HG03039 (cell line): Measurements from ENCODE around the gene INPP1.
A peak's percentile ranks its signal among the peaks of the same experiment; 100 is the strongest.

Experiments used
- ATAC-seq: cut with Tn5 transposase; IDR thresholded peaks from one replicate; pipeline ENCODE4 v1.9.1; 2021; ENCODE audit warnings: mild to moderate bottlenecking, moderate library complexity; ENCODE audit not compliant: unreplicated experiment

Gene INPP1

GRCh38 chr2:190360561-190360960 lies 17.2 kb downstream of the INPP1 start:
- ATAC-seq, result no peak

- ATAC-seq, result no peak
Measured at GRCh38 chr2:190360965-190361364, 17.6 kb downstream of the INPP1 start.

- ATAC-seq, result no peak
Measured at GRCh38 chr2:190361572-190361971, 18.2 kb downstream of the INPP1 start.

GRCh38 chr2:190362894-190363293 lies 19.5 kb downstream of the INPP1 start:
- ATAC-seq, result no peak

- no peak for ATAC-seq
Measured at GRCh38 chr2:190365499-190366204, 22.3 kb downstream of the INPP1 start.

- ATAC-seq, result no peak
Measured at GRCh38 chr2:190366248-190366753, 22.9 kb downstream of the INPP1 start.

- no peak for ATAC-seq
Measured at GRCh38 chr2:190367091-190367490, 23.7 kb downstream of the INPP1 start.

GRCh38 chr2:190369635-190370034 lies 26.2 kb downstream of the INPP1 start:
- ATAC-seq, result no peak

GRCh38 chr2:190376083-190376482 lies 32.7 kb downstream of the INPP1 start:
- no peak for ATAC-seq

- ATAC-seq, result no peak
Measured at GRCh38 chr2:190376591-190377245, 33.3 kb downstream of the INPP1 start.

GRCh38 chr2:190378880-190379237 lies 35.5 kb downstream of the INPP1 start:
- ATAC-seq, result no peak

- ATAC-seq, result no peak
Measured at GRCh38 chr2:190379249-190379964, 36.0 kb downstream of the INPP1 start.

- no peak for ATAC-seq
Measured at GRCh38 chr2:190380962-190381412, 37.6 kb downstream of the INPP1 start.

GRCh38 chr2:190382851-190383250 lies 39.5 kb downstream of the INPP1 start:
- peak; percentile 83 for ATAC-seq

GRCh38 chr2:190387422-190387821 lies 44.0 kb downstream of the INPP1 start:
- no peak for ATAC-seq

- ATAC-seq, result no peak
Measured at GRCh38 chr2:190396271-190396670, 52.9 kb downstream of the INPP1 start.

GRCh38 chr2:190402986-190403603 lies 59.7 kb downstream of the INPP1 start:
- ATAC-seq, result no peak

- no peak for ATAC-seq
Measured at GRCh38 chr2:190404487-190404886, 61.1 kb downstream of the INPP1 start.

GRCh38 chr2:190405070-190405469 lies 61.7 kb downstream of the INPP1 start:
- no peak for ATAC-seq

GRCh38 chr2:190405995-190406394 lies 62.6 kb downstream of the INPP1 start:
- ATAC-seq, result no peak

- no peak for ATAC-seq
Measured at GRCh38 chr2:190406805-190407204, 63.4 kb downstream of the INPP1 start.
